Measurements from ENCODE around the gene DUSP15. TPM values are rescaled to one million over a fixed set of nuclear protein-coding genes. Genes with fewer than 3 reads are reported as not detected.

Gene DUSP15
- total RNA-seq, 1 donor from 2014 or later = 13.2 TPM

GRCh38 chr20:31851240-31851955, 18.9 kb downstream of the DUSP15 start:
- no peaks in the 10 kb centered on the region for H3K4me1 Mint-ChIP-seq (ENCODE audit: low read depth)

GRCh38 chr20:31849306-31849930, 20.9 kb downstream of the DUSP15 start:
- H3K36me3 Mint-ChIP-seq (ENCODE audit: insufficient read depth) = no peaks in the 10 kb centered on the region
- no peak overlapping the region for H3K27ac Mint-ChIP-seq
- no peaks in the 10 kb centered on the region for H3K4me1 Mint-ChIP-seq (ENCODE audit: low read depth)
- DNase-seq (ENCODE audit: low spot score, unreplicated experiment) = no peak
- H3K27me3 Mint-ChIP-seq = peaks cover 51% of the 10 kb centered on the region
- TF ChIP-seq CTCF (IDR thresholded peaks at IDR 0.05; ENCODE audit: unreplicated experiment) = no peak
- H3K4me3 Mint-ChIP-seq (ENCODE audit: low read depth) = no peak overlapping the region
- no peaks in the 10 kb centered on the region for H3K9me3 Mint-ChIP-seq (ENCODE audit: low read depth)

More at GRCh38 chr20:31851240-31851955, 18.9 kb downstream of the DUSP15 start:
- Mint-ChIP-seq H3K4me3 (ENCODE audit: low read depth) (no peak overlapping the region), H3K36me3 (ENCODE audit: insufficient read depth) (no peaks in the 10 kb centered on the region), H3K27me3 (peaks cover 51% of the 10 kb centered on the region), H3K9me3 (ENCODE audit: low read depth) (no peaks in the 10 kb centered on the region), H3K27ac (no peak overlapping the region)
- TF ChIP-seq CTCF (IDR thresholded peaks at IDR 0.05; ENCODE audit: unreplicated experiment) = no peak
- no peak for DNase-seq (ENCODE audit: low spot score, unreplicated experiment)

GRCh38 chr20:31848088-31848999, 22.0 kb downstream of the DUSP15 start:
- DNase-seq (ENCODE audit: low spot score, unreplicated experiment) = no peak
- peaks cover 47% of the 10 kb centered on the region for H3K27me3 Mint-ChIP-seq
- H3K9me3 Mint-ChIP-seq (ENCODE audit: low read depth) = no peaks in the 10 kb centered on the region
- no peaks in the 10 kb centered on the region for H3K36me3 Mint-ChIP-seq (ENCODE audit: insufficient read depth)
- no peak overlapping the region for H3K4me3 Mint-ChIP-seq (ENCODE audit: low read depth)
- H3K4me1 Mint-ChIP-seq (ENCODE audit: low read depth) = no peaks in the 10 kb centered on the region
- TF ChIP-seq CTCF (IDR thresholded peaks at IDR 0.05; ENCODE audit: unreplicated experiment) = no peak
- H3K27ac Mint-ChIP-seq = no peak overlapping the region

- DNase-seq (ENCODE audit: low spot score, unreplicated experiment) = no peak
- H3K36me3 Mint-ChIP-seq (ENCODE audit: insufficient read depth) = no peaks in the 10 kb centered on the region
- H3K4me3 Mint-ChIP-seq (ENCODE audit: low read depth) = no peak overlapping the region
- peaks cover 3% of the 10 kb centered on the region for H3K4me1 Mint-ChIP-seq (ENCODE audit: low read depth)
- H3K9me3 Mint-ChIP-seq (ENCODE audit: low read depth) = no peaks in the 10 kb centered on the region
- no peak for TF ChIP-seq CTCF (IDR thresholded peaks at IDR 0.05; ENCODE audit: unreplicated experiment)
- no peak overlapping the region for H3K27ac Mint-ChIP-seq
- H3K27me3 Mint-ChIP-seq = peaks cover 46% of the 10 kb centered on the region
These were observed 23.6 kb downstream of the DUSP15 start for GRCh38 chr20:31846793-31847138.

GRCh38 chr20:31845300-31845863, 24.9 kb downstream of the DUSP15 start, which contains the start of gene FOXS1:
Gene FOXS1 (minus strand): TSS chr20:31845604. CDS start chr20:31845542, 62 bp downstream.
- Mint-ChIP-seq H3K36me3 (ENCODE audit: insufficient read depth) (no peaks in the 10 kb centered on the region), H3K27ac (no peak within 1 kb of the TSS), H3K4me3 (ENCODE audit: low read depth) (no peak within 1 kb of the TSS), H3K27me3 (peaks cover 32% of the 10 kb centered on the region), H3K4me1 (ENCODE audit: low read depth) (peaks cover 3% of the 10 kb centered on the region), H3K9me3 (ENCODE audit: low read depth) (no peaks in the 10 kb centered on the region)
- no peak for TF ChIP-seq CTCF (IDR thresholded peaks at IDR 0.05; ENCODE audit: unreplicated experiment)
- no peak for DNase-seq (ENCODE audit: low spot score, unreplicated experiment)

Data from progenitor cell of endocrine pancreas (in vitro differentiated cells).